SK-N-SH treated with all-trans-retinoic acid at 6 μM for 48 hours (cell line): Measurements from ENCODE around the gene DDX28.

Experiments
- ATAC-seq: fragments of 200-7000 bp; cut with Tn5 transposase; 3 replicates; pipeline ENCODE4 v1.9.1; 2020; ENCODE audit warnings: mild to moderate bottlenecking, moderate library complexity
- ARNTL ChIP-seq: fragments of 450-650 bp; formaldehyde crosslinking; IDR thresholded peaks from 2 replicates; pipeline ENCODE4 v1.5.0; 2020; ENCODE audit warnings: low read depth, mild to moderate bottlenecking, moderate library complexity, borderline replicate concordance
- BACH2 ChIP-seq: fragments of 250-450 bp; sonication (Bioruptor Pico); IDR thresholded peaks from 2 replicates; pipeline ENCODE4 v1.9.0; 2021; ENCODE audit warnings: mild to moderate bottlenecking, borderline replicate concordance
- CSDC2 ChIP-seq: fragments of 250-450 bp; sonication (Bioruptor Pico); IDR thresholded peaks from 2 replicates; pipeline ENCODE4 v1.5.0; 2020; ENCODE audit warnings: mild to moderate bottlenecking, moderate library complexity
- ESRRG ChIP-seq: fragments of 250-450 bp; sonication (Bioruptor Pico); IDR thresholded peaks from 2 replicates; pipeline ENCODE4 v1.6.1; 2021; ENCODE audit warnings: mild to moderate bottlenecking
- OSR1 ChIP-seq: fragments of 250-450 bp; sonication (Bioruptor Pico); IDR thresholded peaks from 2 replicates; pipeline ENCODE4 v1.8.0; 2022; ENCODE audit warnings: moderate library complexity, mild to moderate bottlenecking, inconsistent platforms
- PPARA ChIP-seq: fragments of 250-450 bp; sonication (Bioruptor Pico); IDR thresholded peaks from 2 replicates; pipeline ENCODE4 v1.5.0; 2020; ENCODE audit warnings: mild to moderate bottlenecking, borderline replicate concordance
- RARB ChIP-seq: fragments of 250-450 bp; sonication (Bioruptor Pico); IDR thresholded peaks from 2 replicates; pipeline ENCODE4 v1.8.0; 2021; ENCODE audit warnings: mild to moderate bottlenecking, moderate library complexity
- SNAI2 ChIP-seq: fragments of 250-450 bp; sonication (Bioruptor Pico); IDR thresholded peaks from 2 replicates; pipeline ENCODE4 v1.5.0; 2020; ENCODE audit warnings: mild to moderate bottlenecking, moderate library complexity
- TOX ChIP-seq: fragments of 250-450 bp; sonication (Bioruptor Pico); IDR thresholded peaks from 2 replicates; pipeline ENCODE4 v1.8.0; 2021; ENCODE audit warnings: mild to moderate bottlenecking, moderate library complexity, borderline replicate concordance
- ZC3H10 ChIP-seq: fragments of 250-450 bp; sonication (Bioruptor Pico); IDR thresholded peaks from 2 replicates; pipeline ENCODE4 v1.5.1; 2021; ENCODE audit warnings: mild to moderate bottlenecking, moderate library complexity
- ZFP3 ChIP-seq: fragments of 250-450 bp; sonication (Bioruptor Pico); IDR thresholded peaks from 2 replicates; pipeline ENCODE4 v1.5.0; 2020; ENCODE audit warnings: mild to moderate bottlenecking, moderate library complexity
- ZFP30 ChIP-seq: fragments of 450-650 bp; formaldehyde crosslinking; IDR thresholded peaks from 2 replicates; pipeline ENCODE4 v1.5.0; 2022; ENCODE audit warnings: mild to moderate bottlenecking, moderate library complexity
- ZNF565 ChIP-seq: fragments of 450-650 bp; formaldehyde crosslinking; conservative IDR thresholded peaks from 2 replicates; pipeline ENCODE4 v1.5.0; 2020; ENCODE audit warnings: low read depth, mild to moderate bottlenecking, moderate library complexity
- ZNF8 ChIP-seq: fragments of 450-650 bp; formaldehyde crosslinking; IDR thresholded peaks from 2 replicates; pipeline ENCODE4 v1.5.0; 2020; ENCODE audit warnings: mild to moderate bottlenecking, moderate library complexity
- TF ChIP-seq, protein P1 (sequence below): fragments of 250-450 bp; sonication (Bioruptor Pico); IDR thresholded peaks from 2 replicates; pipeline ENCODE4 v1.8.0; 2021; ENCODE audit warnings: low read depth, mild to moderate bottlenecking, moderate library complexity, borderline replicate concordance
- TF ChIP-seq, protein P2 (sequence below): fragments of 250-450 bp; sonication (Bioruptor Pico); IDR thresholded peaks from 2 replicates; pipeline ENCODE4 v1.5.1; 2020; ENCODE audit warnings: low read depth, mild to moderate bottlenecking, moderate library complexity
- TF ChIP-seq, protein P3 (sequence below): fragments of 250-450 bp; sonication (Bioruptor Pico); IDR thresholded peaks from 2 replicates; pipeline ENCODE4 v1.5.1; 2021; ENCODE audit warnings: mild to moderate bottlenecking, moderate library complexity
- TF ChIP-seq, protein P4 (sequence below): fragments of 250-450 bp; sonication (Bioruptor Pico); IDR thresholded peaks from 2 replicates; pipeline ENCODE4 v1.8.0; 2020; ENCODE audit warnings: mild to moderate bottlenecking, moderate library complexity, borderline replicate concordance
- TF ChIP-seq, protein P5 (sequence below): fragments of 250-450 bp; sonication (Bioruptor Pico); IDR thresholded peaks from 2 replicates; pipeline ENCODE4 v1.5.0; 2020; ENCODE audit warnings: mild to moderate bottlenecking, moderate library complexity

Gene DDX28

GRCh38 chr16:68019167-68019680 lies 3.8 kb downstream of the DDX28 start:
- TF ChIP-seq ESRRG (CRISPR knock-in tag) (no peak), ZNF8 (CRISPR knock-in tag) (no peak), SNAI2 (CRISPR knock-in tag) (no peak)
- TF ChIP-seq, protein P1, sequence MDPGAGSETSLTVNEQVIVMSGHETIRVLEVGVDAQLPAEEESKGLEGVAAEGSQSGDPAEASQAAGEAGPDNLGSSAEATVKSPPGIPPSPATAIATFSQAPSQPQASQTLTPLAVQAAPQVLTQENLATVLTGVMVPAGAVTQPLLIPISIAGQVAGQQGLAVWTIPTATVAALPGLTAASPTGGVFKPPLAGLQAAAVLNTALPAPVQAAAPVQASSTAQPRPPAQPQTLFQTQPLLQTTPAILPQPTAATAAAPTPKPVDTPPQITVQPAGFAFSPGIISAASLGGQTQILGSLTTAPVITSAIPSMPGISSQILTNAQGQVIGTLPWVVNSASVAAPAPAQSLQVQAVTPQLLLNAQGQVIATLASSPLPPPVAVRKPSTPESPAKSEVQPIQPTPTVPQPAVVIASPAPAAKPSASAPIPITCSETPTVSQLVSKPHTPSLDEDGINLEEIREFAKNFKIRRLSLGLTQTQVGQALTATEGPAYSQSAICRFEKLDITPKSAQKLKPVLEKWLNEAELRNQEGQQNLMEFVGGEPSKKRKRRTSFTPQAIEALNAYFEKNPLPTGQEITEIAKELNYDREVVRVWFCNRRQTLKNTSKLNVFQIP = no peak
- TF ChIP-seq, protein P2, sequence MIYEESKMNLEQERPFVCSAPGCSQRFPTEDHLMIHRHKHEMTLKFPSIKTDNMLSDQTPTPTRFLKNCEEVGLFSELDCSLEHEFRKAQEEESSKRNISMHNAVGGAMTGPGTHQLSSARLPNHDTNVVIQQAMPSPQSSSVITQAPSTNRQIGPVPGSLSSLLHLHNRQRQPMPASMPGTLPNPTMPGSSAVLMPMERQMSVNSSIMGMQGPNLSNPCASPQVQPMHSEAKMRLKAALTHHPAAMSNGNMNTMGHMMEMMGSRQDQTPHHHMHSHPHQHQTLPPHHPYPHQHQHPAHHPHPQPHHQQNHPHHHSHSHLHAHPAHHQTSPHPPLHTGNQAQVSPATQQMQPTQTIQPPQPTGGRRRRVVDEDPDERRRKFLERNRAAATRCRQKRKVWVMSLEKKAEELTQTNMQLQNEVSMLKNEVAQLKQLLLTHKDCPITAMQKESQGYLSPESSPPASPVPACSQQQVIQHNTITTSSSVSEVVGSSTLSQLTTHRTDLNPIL (CRISPR knock-in tag) = no peak
- TF ChIP-seq, protein P3, sequence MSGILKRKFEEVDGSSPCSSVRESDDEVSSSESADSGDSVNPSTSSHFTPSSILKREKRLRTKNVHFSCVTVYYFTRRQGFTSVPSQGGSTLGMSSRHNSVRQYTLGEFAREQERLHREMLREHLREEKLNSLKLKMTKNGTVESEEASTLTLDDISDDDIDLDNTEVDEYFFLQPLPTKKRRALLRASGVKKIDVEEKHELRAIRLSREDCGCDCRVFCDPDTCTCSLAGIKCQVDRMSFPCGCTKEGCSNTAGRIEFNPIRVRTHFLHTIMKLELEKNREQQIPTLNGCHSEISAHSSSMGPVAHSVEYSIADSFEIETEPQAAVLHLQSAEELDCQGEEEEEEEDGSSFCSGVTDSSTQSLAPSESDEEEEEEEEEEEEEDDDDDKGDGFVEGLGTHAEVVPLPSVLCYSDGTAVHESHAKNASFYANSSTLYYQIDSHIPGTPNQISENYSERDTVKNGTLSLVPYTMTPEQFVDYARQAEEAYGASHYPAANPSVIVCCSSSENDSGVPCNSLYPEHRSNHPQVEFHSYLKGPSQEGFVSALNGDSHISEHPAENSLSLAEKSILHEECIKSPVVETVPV (CRISPR knock-in tag) = no peak
- ATAC-seq = no peak

GRCh38 chr16:68015681-68016080 lies 7.4 kb downstream of the DDX28 start, which contains the start of gene DPEP2NB:
Gene DPEP2NB (minus strand): TSS chr16:68015911. CDS start chr16:68015770, 141 bp downstream.
- TF ChIP-seq ZC3H10 (CRISPR knock-in tag) (no peak), BACH2 (CRISPR knock-in tag) (no peak), ZFP30 (CRISPR knock-in tag) (no peak), ZNF8 (CRISPR knock-in tag) (no peak), SNAI2 (CRISPR knock-in tag) (no peak), ESRRG (CRISPR knock-in tag) (no peak), PPARA (CRISPR knock-in tag) (no peak), OSR1 (CRISPR knock-in tag) (no peak), ZFP3 (CRISPR knock-in tag) (no peak), ARNTL (CRISPR knock-in tag) (no peak), CSDC2 (CRISPR knock-in tag) (no peak), TOX (no peak), ZNF565 (CRISPR knock-in tag) (no peak), RARB (CRISPR knock-in tag) (no peak)
- TF ChIP-seq, protein P4, sequence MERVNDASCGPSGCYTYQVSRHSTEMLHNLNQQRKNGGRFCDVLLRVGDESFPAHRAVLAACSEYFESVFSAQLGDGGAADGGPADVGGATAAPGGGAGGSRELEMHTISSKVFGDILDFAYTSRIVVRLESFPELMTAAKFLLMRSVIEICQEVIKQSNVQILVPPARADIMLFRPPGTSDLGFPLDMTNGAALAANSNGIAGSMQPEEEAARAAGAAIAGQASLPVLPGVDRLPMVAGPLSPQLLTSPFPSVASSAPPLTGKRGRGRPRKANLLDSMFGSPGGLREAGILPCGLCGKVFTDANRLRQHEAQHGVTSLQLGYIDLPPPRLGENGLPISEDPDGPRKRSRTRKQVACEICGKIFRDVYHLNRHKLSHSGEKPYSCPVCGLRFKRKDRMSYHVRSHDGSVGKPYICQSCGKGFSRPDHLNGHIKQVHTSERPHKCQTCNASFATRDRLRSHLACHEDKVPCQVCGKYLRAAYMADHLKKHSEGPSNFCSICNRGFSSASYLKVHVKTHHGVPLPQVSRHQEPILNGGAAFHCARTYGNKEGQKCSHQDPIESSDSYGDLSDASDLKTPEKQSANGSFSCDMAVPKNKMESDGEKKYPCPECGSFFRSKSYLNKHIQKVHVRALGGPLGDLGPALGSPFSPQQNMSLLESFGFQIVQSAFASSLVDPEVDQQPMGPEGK (CRISPR knock-in tag) = no peak
- TF ChIP-seq, protein P1 = no peak
- TF ChIP-seq, protein P5, sequence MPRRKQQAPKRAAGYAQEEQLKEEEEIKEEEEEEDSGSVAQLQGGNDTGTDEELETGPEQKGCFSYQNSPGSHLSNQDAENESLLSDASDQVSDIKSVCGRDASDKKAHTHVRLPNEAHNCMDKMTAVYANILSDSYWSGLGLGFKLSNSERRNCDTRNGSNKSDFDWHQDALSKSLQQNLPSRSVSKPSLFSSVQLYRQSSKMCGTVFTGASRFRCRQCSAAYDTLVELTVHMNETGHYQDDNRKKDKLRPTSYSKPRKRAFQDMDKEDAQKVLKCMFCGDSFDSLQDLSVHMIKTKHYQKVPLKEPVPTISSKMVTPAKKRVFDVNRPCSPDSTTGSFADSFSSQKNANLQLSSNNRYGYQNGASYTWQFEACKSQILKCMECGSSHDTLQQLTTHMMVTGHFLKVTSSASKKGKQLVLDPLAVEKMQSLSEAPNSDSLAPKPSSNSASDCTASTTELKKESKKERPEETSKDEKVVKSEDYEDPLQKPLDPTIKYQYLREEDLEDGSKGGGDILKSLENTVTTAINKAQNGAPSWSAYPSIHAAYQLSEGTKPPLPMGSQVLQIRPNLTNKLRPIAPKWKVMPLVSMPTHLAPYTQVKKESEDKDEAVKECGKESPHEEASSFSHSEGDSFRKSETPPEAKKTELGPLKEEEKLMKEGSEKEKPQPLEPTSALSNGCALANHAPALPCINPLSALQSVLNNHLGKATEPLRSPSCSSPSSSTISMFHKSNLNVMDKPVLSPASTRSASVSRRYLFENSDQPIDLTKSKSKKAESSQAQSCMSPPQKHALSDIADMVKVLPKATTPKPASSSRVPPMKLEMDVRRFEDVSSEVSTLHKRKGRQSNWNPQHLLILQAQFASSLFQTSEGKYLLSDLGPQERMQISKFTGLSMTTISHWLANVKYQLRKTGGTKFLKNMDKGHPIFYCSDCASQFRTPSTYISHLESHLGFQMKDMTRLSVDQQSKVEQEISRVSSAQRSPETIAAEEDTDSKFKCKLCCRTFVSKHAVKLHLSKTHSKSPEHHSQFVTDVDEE (CRISPR knock-in tag) = no peak
- TF ChIP-seq, protein P2 (CRISPR knock-in tag) = no peak
- ATAC-seq = no peak
